Osteoblast (primary cell): ENCODE results near the gene CDKN2B. TPM values are rescaled to one million over a fixed set of nuclear protein-coding genes. Genes with fewer than 3 reads are reported as not detected.

Source experiments
- DNase-seq: peaks from one replicate; pipeline ENCODE4 v3.0.0; 2011; ENCODE audit warnings: low spot score, mixed read lengths; ENCODE audit not compliant: insufficient read length; ENCODE audit errors: missing footprints
- H2AFZ ChIP-seq: 2 replicates; pipeline ENCODE4 v1.6.0; 2011; ENCODE audit warnings: mild to moderate bottlenecking, low read length
- H3K27ac ChIP-seq: 2 replicates; pipeline ENCODE4 v1.5.1; 2011; ENCODE audit warnings: mild to moderate bottlenecking, low read depth, low read length, moderate library complexity
- H3K27me3 ChIP-seq: 2 replicates; pipeline ENCODE4 v1.6.0; 2012; ENCODE audit warnings: mild to moderate bottlenecking, control low read depth, inconsistent platforms, low read length, moderate library complexity; ENCODE audit not compliant: insufficient read depth
- H3K36me3 ChIP-seq: 2 replicates; pipeline ENCODE4 v1.5.1; 2011; ENCODE audit warnings: mild to moderate bottlenecking, low read length, control low read depth, moderate library complexity; ENCODE audit not compliant: insufficient read depth
- H3K4me1 ChIP-seq: 2 replicates; pipeline ENCODE4 v1.5.1; 2011; ENCODE audit warnings: mild to moderate bottlenecking, low read length, control low read depth, moderate library complexity; ENCODE audit not compliant: insufficient read depth
- H3K4me2 ChIP-seq: 2 replicates; pipeline ENCODE4 v1.6.0; 2011; ENCODE audit warnings: mild to moderate bottlenecking, low read length; ENCODE audit not compliant: insufficient read depth
- H3K4me3 ChIP-seq: fragments of 200-600 bp; sonication (generic); 3 replicates; pipeline ENCODE4 v1.5.1; 2012; ENCODE audit warnings: mild to moderate bottlenecking, low read length, inconsistent platforms; ENCODE audit not compliant: insufficient read depth
- H3K79me2 ChIP-seq: 2 replicates; pipeline ENCODE4 v1.6.0; 2012; ENCODE audit warnings: mild to moderate bottlenecking, low read length, control low read depth, inconsistent platforms; ENCODE audit not compliant: insufficient read depth
- H3K9me3 ChIP-seq: 2 replicates; pipeline ENCODE4 v1.5.1; 2011; ENCODE audit warnings: low read depth, low read length, control low read depth
- H4K20me1 ChIP-seq: 2 replicates; pipeline ENCODE4 v1.6.0; 2012; ENCODE audit warnings: mild to moderate bottlenecking, low read length, control low read depth; ENCODE audit not compliant: insufficient read depth
- CTCF ChIP-seq: IDR thresholded peaks from 2 replicates; pipeline ENCODE4 v1.5.1; 2011; ENCODE audit warnings: mild to moderate bottlenecking, low read depth, low read length, moderate library complexity; ENCODE audit errors: extremely low read depth
- total RNA-seq: library from RNA; depleted of rRNA; stranded (reverse); fragments of >200 nt; gene quantifications from 2 replicates; pipeline ENCODE4 v1.2.3, GENCODE V29; 2012

Gene CDKN2B
- total RNA-seq, 1 donor: 50.7 TPM

- no peaks in the 10 kb centered on the region for H4K20me1 ChIP-seq
- H2AFZ ChIP-seq: no peak overlapping the region
- H3K79me2 ChIP-seq: no peaks in the 10 kb centered on the region
- no peak overlapping the region for H3K27ac ChIP-seq
- TF ChIP-seq CTCF: no peak
- H3K4me1 ChIP-seq: peaks cover 24% of the 10 kb centered on the region
- H3K27me3 ChIP-seq: no peaks in the 10 kb centered on the region
- no peak overlapping the region for H3K4me3 ChIP-seq
- H3K9me3 ChIP-seq: no peaks in the 10 kb centered on the region
- no peak for DNase-seq
- no peak overlapping the region for H3K4me2 ChIP-seq
- H3K36me3 ChIP-seq: no peaks in the 10 kb centered on the region
Measured at GRCh38 chr9:22050924-22051323, 41.8 kb upstream of the CDKN2B start.

GRCh38 chr9:22049411-22049810 is 40.3 kb upstream of the CDKN2B start:
- no peaks in the 10 kb centered on the region for H3K79me2 ChIP-seq
- H3K36me3 ChIP-seq: no peaks in the 10 kb centered on the region
- no peaks in the 10 kb centered on the region for H3K9me3 ChIP-seq
- no peak overlapping the region for H2AFZ ChIP-seq
- no peak overlapping the region for H3K4me2 ChIP-seq
- no peak overlapping the region for H3K4me3 ChIP-seq
- peaks cover 28% of the 10 kb centered on the region for H3K4me1 ChIP-seq
- no peak for TF ChIP-seq CTCF
- H3K27ac ChIP-seq: no peak overlapping the region
- H3K27me3 ChIP-seq: no peaks in the 10 kb centered on the region
- no peaks in the 10 kb centered on the region for H4K20me1 ChIP-seq
- no peak for DNase-seq

GRCh38 chr9:22047596-22047995 is 38.5 kb upstream of the CDKN2B start:
- H2AFZ ChIP-seq: no peak overlapping the region
- H3K36me3 ChIP-seq: no peaks in the 10 kb centered on the region
- H3K9me3 ChIP-seq: no peaks in the 10 kb centered on the region
- no peak overlapping the region for H3K4me2 ChIP-seq
- no peak for DNase-seq
- H3K27ac ChIP-seq: no peak overlapping the region
- no peaks in the 10 kb centered on the region for H4K20me1 ChIP-seq
- TF ChIP-seq CTCF: no peak
- no peaks in the 10 kb centered on the region for H3K79me2 ChIP-seq
- no peak overlapping the region for H3K4me3 ChIP-seq
- H3K27me3 ChIP-seq: no peaks in the 10 kb centered on the region
- peaks cover 21% of the 10 kb centered on the region for H3K4me1 ChIP-seq

GRCh38 chr9:22046243-22046885 is 37.3 kb upstream of the CDKN2B start:
- H4K20me1 ChIP-seq: no peaks in the 10 kb centered on the region
- TF ChIP-seq CTCF: no peak
- no peak overlapping the region for H3K4me3 ChIP-seq
- no peak overlapping the region for H3K4me2 ChIP-seq
- H3K4me1 ChIP-seq: peaks cover 21% of the 10 kb centered on the region
- H3K36me3 ChIP-seq: no peaks in the 10 kb centered on the region
- H3K27me3 ChIP-seq: no peaks in the 10 kb centered on the region
- H2AFZ ChIP-seq: no peak overlapping the region
- no peaks in the 10 kb centered on the region for H3K9me3 ChIP-seq
- no peak overlapping the region for H3K27ac ChIP-seq
- no peaks in the 10 kb centered on the region for H3K79me2 ChIP-seq
- DNase-seq: no peak
